ENCODE measurements around the gene IFT81. TPM values are rescaled to one million over a fixed set of nuclear protein-coding genes. Genes with fewer than 3 reads are reported as not detected.
"Not testable (repeated sequence)": the region's sequence is repeated elsewhere in the genome, so short reads cannot be mapped to it uniquely, and the experiment has no call there.

The IFT81 gene
- total RNA-seq, 2 experiments from 2014 or later: 1.7 to 2.4 TPM

GRCh38 chr12:110180591-110181005 lies 56.4 kb downstream of the IFT81 start:
- Mint-ChIP-seq H3K27ac (no peak overlapping the region), H3K9me3 (no peaks in the 10 kb centered on the region), H3K4me1 (no peaks in the 10 kb centered on the region), H3K27me3 (no peaks in the 10 kb centered on the region), H3K36me3 (no peaks in the 10 kb centered on the region), H3K4me3 (no peak overlapping the region)
- ATAC-seq (ENCODE audit: low read depth) (no peak), DNase-seq (no peak)
- POLR2A ChIA-PET: no interaction called here

GRCh38 chr12:110182281-110182680 lies 58.1 kb downstream of the IFT81 start:
- H3K4me3 Mint-ChIP-seq: no peak overlapping the region
- no peak overlapping the region for H3K27ac Mint-ChIP-seq
- POLR2A ChIA-PET: interaction anchor here (0.6 kb wide), 1 partner anchor 58 kb away, joined by 3 read pairs; the partner anchor contains the start of gene IFT81
- peaks cover 8% of the 10 kb centered on the region for H3K9me3 Mint-ChIP-seq
- ATAC-seq (ENCODE audit: low read depth) (no peak), DNase-seq (no peak)
- H3K4me1 Mint-ChIP-seq: no peaks in the 10 kb centered on the region
- H3K27me3 Mint-ChIP-seq: no peaks in the 10 kb centered on the region
- H3K36me3 Mint-ChIP-seq: peaks cover 3% of the 10 kb centered on the region

DNA sequence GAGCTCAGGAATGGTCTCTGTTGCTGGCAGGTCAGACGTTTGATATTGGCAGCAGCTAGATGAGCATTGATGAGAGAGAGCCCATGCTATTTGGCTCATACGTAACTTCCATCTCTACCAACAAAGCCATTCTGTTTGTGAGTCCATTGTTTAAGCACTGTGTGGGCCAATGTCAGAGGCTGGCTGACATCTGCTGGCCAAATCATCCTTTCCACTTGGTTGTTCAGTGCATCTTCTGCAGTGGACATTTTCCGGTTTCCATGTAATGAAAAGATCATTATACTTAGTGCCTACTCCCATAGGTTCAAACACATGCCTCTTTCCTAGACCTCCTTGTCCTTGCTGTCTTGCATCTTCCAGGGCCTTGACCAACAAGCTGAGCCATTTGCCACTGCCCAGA lies 59.2 kb downstream of the IFT81 start:
- H3K27me3 Mint-ChIP-seq: no peaks in the 10 kb centered on the region
- ATAC-seq (ENCODE audit: low read depth) (no peak), DNase-seq (no peak)
- peaks cover 3% of the 10 kb centered on the region for H3K36me3 Mint-ChIP-seq
- no peak overlapping the region for H3K4me3 Mint-ChIP-seq
- peaks cover 10% of the 10 kb centered on the region for H3K9me3 Mint-ChIP-seq
- POLR2A ChIA-PET: no interaction called here
- no peaks in the 10 kb centered on the region for H3K4me1 Mint-ChIP-seq
- no peak overlapping the region for H3K27ac Mint-ChIP-seq

- no peak for ATAC-seq (ENCODE audit: low read depth)
- POLR2A ChIA-PET: no interaction called here
- DNase-seq: no peak
- peaks cover 3% of the 10 kb centered on the region for H3K36me3 Mint-ChIP-seq
- H3K4me3 Mint-ChIP-seq: no peak overlapping the region
- no peaks in the 10 kb centered on the region for H3K27me3 Mint-ChIP-seq
- no peak overlapping the region for H3K27ac Mint-ChIP-seq
- peaks cover 14% of the 10 kb centered on the region for H3K9me3 Mint-ChIP-seq
- no peaks in the 10 kb centered on the region for H3K4me1 Mint-ChIP-seq
Measured at GRCh38 chr12:110185626-110186025, 61.5 kb downstream of the IFT81 start.

- Mint-ChIP-seq H3K27ac (no peak overlapping the region), H3K36me3 (peaks cover 3% of the 10 kb centered on the region), H3K27me3 (no peaks in the 10 kb centered on the region), H3K4me1 (no peaks in the 10 kb centered on the region), H3K9me3 (peaks cover 14% of the 10 kb centered on the region), H3K4me3 (no peak overlapping the region)
- ATAC-seq (ENCODE audit: low read depth): no peak
- POLR2A ChIA-PET: no interaction called here
- no peak for DNase-seq
Measured at GRCh38 chr12:110186059-110186458, 61.9 kb downstream of the IFT81 start.

DNA sequence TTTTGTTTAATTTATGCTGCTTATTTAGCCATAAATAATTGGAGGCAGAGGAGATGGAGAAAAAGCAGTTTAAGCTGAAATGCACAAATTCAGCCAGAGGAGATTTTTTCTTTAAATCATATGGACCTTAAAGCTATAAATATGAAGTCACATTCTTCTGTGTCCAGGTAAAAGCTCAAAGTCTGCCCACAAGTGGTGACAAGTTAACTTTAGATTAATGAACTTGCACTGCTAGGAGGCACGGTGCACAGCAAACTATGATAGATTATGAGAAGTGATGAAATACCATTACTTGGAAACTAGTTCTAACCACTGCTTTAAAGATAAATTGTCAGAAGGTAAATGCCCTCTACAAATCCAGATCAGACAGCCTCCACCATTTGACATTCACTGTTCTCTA lies 69.0 kb downstream of the IFT81 start:
- no peak overlapping the region for H3K4me3 Mint-ChIP-seq
- no peaks in the 10 kb centered on the region for H3K4me1 Mint-ChIP-seq
- no peak overlapping the region for H3K27ac Mint-ChIP-seq
- peaks cover 2% of the 10 kb centered on the region for H3K36me3 Mint-ChIP-seq
- POLR2A ChIA-PET: interaction anchor here (0.6 kb wide), 1 partner anchor 238 kb away, joined by 3 read pairs; no protein-coding TSS in a partner anchor
- DNase-seq: no peak
- ATAC-seq (ENCODE audit: low read depth): no peak
- peaks cover 8% of the 10 kb centered on the region for H3K9me3 Mint-ChIP-seq
- no peaks in the 10 kb centered on the region for H3K27me3 Mint-ChIP-seq

GRCh38 chr12:110197003-110197402 lies 72.8 kb downstream of the IFT81 start:
- POLR2A ChIA-PET: no interaction called here
- Mint-ChIP-seq H3K36me3 (peaks cover 2% of the 10 kb centered on the region), H3K4me1 (peaks cover 13% of the 10 kb centered on the region), H3K4me3 (no peak overlapping the region), H3K27ac (no peak overlapping the region), H3K27me3 (no peaks in the 10 kb centered on the region), H3K9me3 (peaks cover 4% of the 10 kb centered on the region)
- ATAC-seq (ENCODE audit: low read depth): no peak
- DNase-seq: no peak

DNA sequence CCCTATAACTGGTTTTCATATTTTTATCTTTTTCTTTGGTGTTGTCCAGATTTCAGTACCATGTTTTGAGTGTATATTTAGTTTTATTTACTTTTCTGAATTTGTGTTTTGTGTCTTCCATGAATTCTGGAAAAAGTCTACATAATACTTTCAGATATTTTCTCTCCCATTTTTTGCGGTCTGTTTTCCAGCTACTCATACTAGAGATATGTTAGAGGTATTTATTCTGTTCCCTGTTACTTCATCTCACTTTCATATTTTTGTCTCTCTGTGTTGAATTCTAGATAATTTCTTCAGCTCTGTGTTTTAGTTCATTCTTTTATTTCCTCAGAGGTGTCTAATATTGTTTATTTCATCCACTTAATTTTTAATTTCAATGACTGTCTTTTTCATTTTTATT lies 74.2 kb downstream of the IFT81 start:
- POLR2A ChIA-PET: no interaction called here
- peaks cover 2% of the 10 kb centered on the region for H3K36me3 Mint-ChIP-seq
- H3K27ac Mint-ChIP-seq: no peak overlapping the region
- H3K27me3 Mint-ChIP-seq: no peaks in the 10 kb centered on the region
- peaks cover 4% of the 10 kb centered on the region for H3K9me3 Mint-ChIP-seq
- ATAC-seq (ENCODE audit: low read depth) (no peak), DNase-seq (no peak)
- no peak overlapping the region for H3K4me3 Mint-ChIP-seq
- H3K4me1 Mint-ChIP-seq: peaks cover 13% of the 10 kb centered on the region

DNA sequence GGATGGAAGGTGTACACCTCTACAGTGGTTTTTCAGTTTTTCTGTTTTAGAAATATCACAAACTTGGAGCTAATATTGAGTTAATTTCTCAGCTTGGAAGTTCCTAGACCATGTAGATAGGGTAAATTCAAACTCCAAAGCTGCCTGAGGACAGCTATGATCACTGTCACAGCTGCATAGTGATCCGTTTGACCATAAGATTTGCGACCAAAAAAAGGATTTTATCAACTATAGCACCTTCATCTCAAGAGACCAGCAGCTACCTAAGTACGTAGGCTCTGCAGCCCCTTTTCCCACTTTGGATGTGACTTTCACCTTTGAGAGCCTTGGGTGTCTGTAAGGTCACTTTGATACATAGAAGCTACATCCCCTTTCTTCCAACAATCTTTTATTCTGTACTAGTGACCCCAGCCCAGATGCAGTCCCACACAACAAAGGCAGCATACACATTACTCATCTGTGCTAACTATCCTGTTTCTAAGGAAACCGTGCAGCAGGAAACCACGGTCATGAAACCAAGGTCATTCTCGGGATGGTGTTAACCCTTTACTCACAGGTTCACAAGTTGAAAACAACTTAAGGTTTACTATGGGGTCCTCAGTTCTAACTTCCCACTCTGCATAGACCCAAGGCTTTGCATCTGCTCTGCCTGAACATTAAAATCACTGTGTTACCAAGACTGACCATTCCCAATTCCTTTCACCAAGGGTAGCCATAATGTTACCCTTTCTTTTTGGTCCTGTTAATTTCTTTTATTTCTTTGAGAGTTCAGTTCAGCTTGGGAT lies 75.4 kb downstream of the IFT81 start:
- Mint-ChIP-seq H3K9me3 (no peaks in the 10 kb centered on the region), H3K4me3 (peak overlapping the region; percentile 45), H3K4me1 (peaks cover 19% of the 10 kb centered on the region), H3K27ac (peak overlapping the region; percentile 35), H3K36me3 (peaks cover 2% of the 10 kb centered on the region), H3K27me3 (no peaks in the 10 kb centered on the region)
- ATAC-seq (ENCODE audit: low read depth) (peak; percentile 78), DNase-seq (no peak)
- POLR2A ChIA-PET: interaction anchor here (1.0 kb wide), 1 partner anchor 150 kb away, joined by 3 read pairs; no protein-coding TSS in a partner anchor

- Mint-ChIP-seq H3K27ac (no peak overlapping the region), H3K4me1 (peaks cover 20% of the 10 kb centered on the region), H3K9me3 (no peaks in the 10 kb centered on the region), H3K27me3 (no peaks in the 10 kb centered on the region), H3K36me3 (peaks cover 2% of the 10 kb centered on the region), H3K4me3 (peak overlapping the region; percentile 45)
- DNase-seq (no peak), ATAC-seq (ENCODE audit: low read depth) (peak; percentile 14)
- POLR2A ChIA-PET: interaction anchor here (1.0 kb wide), 1 partner anchor 149 kb away, joined by 3 read pairs; no protein-coding TSS in a partner anchor
Measured at GRCh38 chr12:110200124-110200417, 75.9 kb downstream of the IFT81 start.

DNA sequence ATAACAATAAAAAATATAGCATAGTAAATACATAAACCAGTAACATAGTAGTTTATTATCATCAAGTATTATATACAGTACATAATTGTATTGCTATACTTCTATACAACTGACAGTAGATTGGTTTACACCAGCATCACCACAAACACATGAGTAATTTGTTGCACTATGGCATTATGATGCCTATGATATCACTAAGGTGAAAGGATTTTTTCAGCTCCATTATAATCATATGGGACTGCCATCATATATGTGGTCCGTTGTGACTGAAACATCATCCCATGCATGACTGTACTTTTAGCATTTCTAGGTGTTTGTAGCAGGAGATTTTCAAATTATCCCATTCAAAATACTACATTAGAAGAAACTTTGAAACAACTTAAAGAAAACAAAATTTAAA lies 77.8 kb downstream of the IFT81 start:
- H3K9me3 Mint-ChIP-seq: no peaks in the 10 kb centered on the region
- H3K4me1 Mint-ChIP-seq: peaks cover 20% of the 10 kb centered on the region
- no peak overlapping the region for H3K4me3 Mint-ChIP-seq
- no peak overlapping the region for H3K27ac Mint-ChIP-seq
- no peaks in the 10 kb centered on the region for H3K36me3 Mint-ChIP-seq
- POLR2A ChIA-PET: no interaction called here
- ATAC-seq (ENCODE audit: low read depth) (no peak), DNase-seq (no peak)
- H3K27me3 Mint-ChIP-seq: no peaks in the 10 kb centered on the region

GRCh38 chr12:110203546-110203945 lies 79.4 kb downstream of the IFT81 start:
- no peak for ATAC-seq (ENCODE audit: low read depth)
- POLR2A ChIA-PET: no interaction called here
- Mint-ChIP-seq H3K27ac (no peak overlapping the region), H3K4me1 (peaks cover 20% of the 10 kb centered on the region), H3K9me3 (no peaks in the 10 kb centered on the region), H3K36me3 (no peaks in the 10 kb centered on the region), H3K4me3 (no peak overlapping the region), H3K27me3 (no peaks in the 10 kb centered on the region)
- no peak for DNase-seq

GRCh38 chr12:110205931-110206330 lies 81.8 kb downstream of the IFT81 start:
- DNase-seq (no peak), ATAC-seq (ENCODE audit: low read depth) (no peak)
- no peak overlapping the region for H3K4me3 Mint-ChIP-seq
- H3K27ac Mint-ChIP-seq: no peak overlapping the region
- POLR2A ChIA-PET: no interaction called here
- no peaks in the 10 kb centered on the region for H3K9me3 Mint-ChIP-seq
- H3K27me3 Mint-ChIP-seq: no peaks in the 10 kb centered on the region
- H3K36me3 Mint-ChIP-seq: no peaks in the 10 kb centered on the region
- H3K4me1 Mint-ChIP-seq: peaks cover 7% of the 10 kb centered on the region

DNA sequence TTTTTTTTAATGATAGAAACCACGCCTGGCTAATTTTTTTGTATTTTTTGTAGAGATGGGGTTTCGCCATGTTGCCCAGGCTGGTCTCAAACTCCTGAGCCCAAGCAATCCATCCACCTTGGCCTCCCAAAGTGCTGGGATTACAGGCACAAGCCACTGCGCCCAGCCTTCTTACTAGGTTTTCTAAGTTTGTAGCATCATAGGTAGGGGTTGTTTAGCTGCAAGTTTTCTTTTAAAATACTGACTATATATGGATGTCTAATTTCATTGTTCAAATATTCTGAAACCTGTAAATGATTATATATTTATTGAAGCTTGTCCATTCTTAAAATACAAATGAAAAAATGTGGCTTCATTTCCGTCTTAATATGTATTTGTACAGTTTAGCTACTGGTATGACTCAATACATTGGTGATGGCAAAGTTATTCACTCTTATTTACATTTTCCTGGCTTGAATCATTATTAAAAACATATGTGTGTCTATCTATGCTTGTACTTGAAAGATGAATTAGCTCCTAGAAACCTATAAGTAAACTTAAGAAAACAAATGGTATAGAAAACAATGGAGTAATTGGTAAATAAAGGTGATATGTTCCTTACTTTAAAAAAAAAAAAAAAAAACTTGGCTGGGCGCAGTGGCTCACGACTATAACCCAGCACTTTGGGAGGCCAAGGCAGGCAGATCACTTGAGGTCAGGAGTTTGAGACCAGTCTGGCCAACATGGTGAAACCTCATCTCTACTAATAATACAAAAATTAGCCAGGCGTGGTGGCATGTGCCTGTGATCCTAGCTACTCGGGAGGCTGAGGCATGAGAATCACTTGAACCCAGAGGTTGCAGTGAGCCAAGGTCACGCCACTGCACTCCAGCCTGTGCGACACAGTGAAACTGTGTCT lies 87.7 kb downstream of the IFT81 start:
- not testable (repeated sequence) for H3K4me1 Mint-ChIP-seq; H3K4me3 Mint-ChIP-seq; DNase-seq; H3K27me3 Mint-ChIP-seq; H3K27ac Mint-ChIP-seq; H3K36me3 Mint-ChIP-seq; ATAC-seq (ENCODE audit: low read depth); H3K9me3 Mint-ChIP-seq
- POLR2A ChIA-PET: interaction anchor here (0.7 kb wide), 1 partner anchor 54 kb away, joined by 6 read pairs; no protein-coding TSS in a partner anchor

Measured in activated naive CD8-positive, alpha-beta T cell treated with anti-CD3 and anti-CD28 coated beads, Interleukin-2, amount 10 ng/mL, durations not matched to agents 7 days and 5 days (primary cell).